Liver (tissue), 3 donors: Measurements from ENCODE around the gene PARVG.

ENCODE experiments used
- ATF3 ChIP-seq: IDR thresholded peaks from 2 replicates; pipeline ENCODE4 v1.6.1; 2016; ENCODE audit warnings: antibody characterized with exemption
- CTCF ChIP-seq: fragments of 150-350 bp; IDR thresholded peaks from 2 replicates; pipeline ENCODE4 v1.5.1; 2017; ENCODE audit warnings: improper control_type of control experiment, low read depth, low read length; ENCODE audit not compliant: missing input control
- JUND ChIP-seq, 2 donors: IDR thresholded peaks; 2 replicates each; pipeline ENCODE4 v1.6.1; 2016; ENCODE audit warnings: antibody characterized with exemption in 2 of 2
- MAX ChIP-seq: IDR thresholded peaks from 2 replicates; pipeline ENCODE4 v1.6.1; 2016; ENCODE audit warnings: antibody characterized with exemption
- REST ChIP-seq: IDR thresholded peaks from 2 replicates; pipeline ENCODE4 v1.6.1; 2016; ENCODE audit warnings: antibody characterized with exemption, mild to moderate bottlenecking
- ZBTB33 ChIP-seq: IDR thresholded peaks from 2 replicates; pipeline ENCODE4 v1.6.1; 2016; ENCODE audit warnings: antibody characterized with exemption
- donor health status: healthy.
- donor health status: healthy.

- TF ChIP-seq CTCF = no peak
- TF ChIP-seq JUND (IDR thresholded peaks at IDR 0.05) = no peak
- TF ChIP-seq MAX = no peak
- TF ChIP-seq ZBTB33 = no peak
- TF ChIP-seq REST = no peak
- TF ChIP-seq ATF3 = no peak
Observed at GRCh38 chr22:44153710-44154109, 27.0 kb upstream of the PARVG start.
